SU-DHL-6 (cell line): ENCODE measurements around the gene AKT3.

ENCODE experiments used
- H2AFZ ChIP-seq: fragments of 200-600 bp; sonication (generic); 2 replicates; pipeline ENCODE4 v1.6.1; 2014; ENCODE audit warnings: low read depth, mild to moderate bottlenecking, moderate library complexity, mixed read lengths, antibody characterized with exemption, low read length; ENCODE audit not compliant: severe bottlenecking
- H3F3A ChIP-seq: fragments of 200-600 bp; shearing (Covaris generic); 2 replicates; pipeline ENCODE4 v1.6.0; 2016; ENCODE audit warnings: antibody characterized with exemption, mild to moderate bottlenecking; ENCODE audit not compliant: insufficient read depth
- H3K27ac ChIP-seq: fragments of 200-600 bp; sonication (generic); 2 replicates; pipeline ENCODE4 v1.5.1; 2016; ENCODE audit warnings: low read depth, mild to moderate bottlenecking, low read length, moderate library complexity, mixed read lengths
- H3K27me3 ChIP-seq: fragments of 200-600 bp; sonication (generic), shearing (Covaris generic); 2 replicates; pipeline ENCODE4 v1.6.0; 2014; ENCODE audit warnings: mild to moderate bottlenecking, low read length
- H3K36me3 ChIP-seq: fragments of 200-600 bp; sonication (generic); 2 replicates; pipeline ENCODE4 v1.6.1; 2014; ENCODE audit warnings: mild to moderate bottlenecking, low read length, mixed read lengths
- H3K4me2 ChIP-seq: fragments of 300-600, 200-600 bp; shearing (Covaris generic), sonication (generic); 2 replicates; pipeline ENCODE4 v1.6.0; 2014; ENCODE audit warnings: low read length, low read depth, mild to moderate bottlenecking; ENCODE audit not compliant: poor library complexity, severe bottlenecking
- H3K4me3 ChIP-seq: fragments of 200-600 bp; sonication (generic); 2 replicates; pipeline ENCODE4 v1.5.1; 2014; ENCODE audit warnings: antibody characterized with exemption, low read length, mild to moderate bottlenecking, mixed read lengths; ENCODE audit not compliant: insufficient read depth, poor library complexity, severe bottlenecking
- H3K79me2 ChIP-seq: fragments of 200-600 bp; sonication (generic); 2 replicates; pipeline ENCODE4 v1.6.1; 2014; ENCODE audit warnings: mild to moderate bottlenecking, low read length, moderate library complexity; ENCODE audit not compliant: insufficient read depth
- H3K9ac ChIP-seq: fragments of 200-600 bp; sonication (generic); 2 replicates; pipeline ENCODE4 v1.7.0; 2014; ENCODE audit warnings: mild to moderate bottlenecking, low read length
- H3K9me2 ChIP-seq: fragments of 200-600 bp; sonication (generic); replicated peaks from 2 replicates; pipeline ENCODE4 v1.6.1; 2014; ENCODE audit warnings: low read length; ENCODE audit not compliant: insufficient read depth
- H3K9me3 ChIP-seq: fragments of 200-600 bp; sonication (generic); 2 replicates; pipeline ENCODE4 v1.6.1; 2014; ENCODE audit warnings: low read length, mixed read lengths; ENCODE audit not compliant: insufficient read depth
- H4K20me1 ChIP-seq: fragments of 200-600 bp; sonication (generic); 2 replicates; pipeline ENCODE4 v1.6.1; 2014; ENCODE audit warnings: low read depth, mild to moderate bottlenecking, antibody characterized with exemption, low read length, moderate library complexity, mixed read lengths
- EZH2phosphoT487 ChIP-seq: fragments of 200-600 bp; sonication (generic), shearing (Covaris generic); conservative IDR thresholded peaks from 2 replicates; pipeline ENCODE4 v1.6.1; 2018; ENCODE audit warnings: mild to moderate bottlenecking, antibody characterized with exemption, low read length, moderate library complexity, mixed read lengths
- TF ChIP-seq, protein P1 (sequence below): fragments of 200-600 bp; sonication (generic); IDR thresholded peaks from one replicate; pipeline ENCODE4 v1.5.1; 2017; ENCODE audit warnings: antibody characterized with exemption, mild to moderate bottlenecking, low read length, moderate library complexity; ENCODE audit not compliant: insufficient read depth, poor library complexity, severe bottlenecking

The AKT3 gene

DNA sequence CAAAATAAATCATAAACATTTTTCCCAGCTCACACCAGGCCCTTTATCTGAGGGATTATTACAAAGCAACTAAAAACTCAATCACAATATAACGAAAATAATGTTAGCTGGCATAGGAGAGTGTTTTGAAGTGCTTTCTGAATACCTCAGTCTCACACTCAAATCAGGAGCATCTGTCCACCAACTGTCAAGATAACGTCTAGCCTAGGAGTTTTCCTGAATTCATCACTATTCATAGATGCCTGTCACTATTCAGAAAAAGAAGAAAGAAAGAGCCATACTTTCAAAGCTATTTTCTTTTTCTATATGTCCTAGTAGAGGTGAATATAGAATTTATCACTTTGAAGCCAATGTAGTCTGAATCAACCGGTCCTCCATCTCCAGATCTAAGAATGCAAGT, 127.0 kb downstream of the AKT3 start:
- Histone ChIP-seq H4K20me1 (no peaks in the 10 kb centered on the region), H2AFZ (no peak overlapping the region), H3K4me2 (no peak overlapping the region), H3K9ac (no peak overlapping the region), H3K27me3 (no peaks in the 10 kb centered on the region), H3F3A (peaks cover 10% of the 10 kb centered on the region), H3K79me2 (no peaks in the 10 kb centered on the region), H3K27ac (no peak overlapping the region), H3K36me3 (no peaks in the 10 kb centered on the region), H3K9me2 (no peaks in the 10 kb centered on the region), H3K9me3 (no peaks in the 10 kb centered on the region), H3K4me3 (no peak overlapping the region)
- no peak for TF ChIP-seq EZH2phosphoT487
- TF ChIP-seq, protein P1, sequence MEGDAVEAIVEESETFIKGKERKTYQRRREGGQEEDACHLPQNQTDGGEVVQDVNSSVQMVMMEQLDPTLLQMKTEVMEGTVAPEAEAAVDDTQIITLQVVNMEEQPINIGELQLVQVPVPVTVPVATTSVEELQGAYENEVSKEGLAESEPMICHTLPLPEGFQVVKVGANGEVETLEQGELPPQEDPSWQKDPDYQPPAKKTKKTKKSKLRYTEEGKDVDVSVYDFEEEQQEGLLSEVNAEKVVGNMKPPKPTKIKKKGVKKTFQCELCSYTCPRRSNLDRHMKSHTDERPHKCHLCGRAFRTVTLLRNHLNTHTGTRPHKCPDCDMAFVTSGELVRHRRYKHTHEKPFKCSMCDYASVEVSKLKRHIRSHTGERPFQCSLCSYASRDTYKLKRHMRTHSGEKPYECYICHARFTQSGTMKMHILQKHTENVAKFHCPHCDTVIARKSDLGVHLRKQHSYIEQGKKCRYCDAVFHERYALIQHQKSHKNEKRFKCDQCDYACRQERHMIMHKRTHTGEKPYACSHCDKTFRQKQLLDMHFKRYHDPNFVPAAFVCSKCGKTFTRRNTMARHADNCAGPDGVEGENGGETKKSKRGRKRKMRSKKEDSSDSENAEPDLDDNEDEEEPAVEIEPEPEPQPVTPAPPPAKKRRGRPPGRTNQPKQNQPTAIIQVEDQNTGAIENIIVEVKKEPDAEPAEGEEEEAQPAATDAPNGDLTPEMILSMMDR = no peak

- H3K79me2 ChIP-seq = no peaks in the 10 kb centered on the region
- no peak overlapping the region for H3K4me2 ChIP-seq
- no peak overlapping the region for H3K9ac ChIP-seq
- H3K27ac ChIP-seq = no peak overlapping the region
- H3K9me2 ChIP-seq = no peaks in the 10 kb centered on the region
- TF ChIP-seq, protein P1 = no peak
- no peak for TF ChIP-seq EZH2phosphoT487
- no peaks in the 10 kb centered on the region for H3F3A ChIP-seq
- no peaks in the 10 kb centered on the region for H4K20me1 ChIP-seq
- H2AFZ ChIP-seq = no peak overlapping the region
- H3K4me3 ChIP-seq = no peak overlapping the region
- H3K27me3 ChIP-seq = no peaks in the 10 kb centered on the region
- H3K9me3 ChIP-seq = no peaks in the 10 kb centered on the region
- H3K36me3 ChIP-seq = no peaks in the 10 kb centered on the region
Observed at GRCh38 chr1:243719476-243719875, 130.6 kb downstream of the AKT3 start.

DNA sequence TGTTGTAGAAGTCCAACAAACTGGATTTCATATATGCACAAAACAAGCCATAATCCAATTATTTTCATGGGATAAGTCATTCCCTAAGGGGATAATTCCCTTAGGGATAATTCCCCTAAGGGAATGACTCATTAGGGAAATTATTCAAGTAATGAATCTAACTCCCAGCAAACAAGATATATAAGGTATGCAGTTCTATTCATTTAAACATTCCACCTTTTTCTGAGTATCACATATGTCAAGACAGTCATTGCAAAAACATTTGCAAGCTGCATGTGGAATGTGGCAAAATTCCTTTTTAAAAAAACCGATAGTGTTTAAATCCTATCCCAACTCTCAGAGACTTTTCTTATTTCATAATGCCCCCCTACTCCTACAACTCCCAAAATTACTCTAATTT, 131.2 kb downstream of the AKT3 start:
- no peak overlapping the region for H3K4me2 ChIP-seq
- no peaks in the 10 kb centered on the region for H3K36me3 ChIP-seq
- no peaks in the 10 kb centered on the region for H3K79me2 ChIP-seq
- no peaks in the 10 kb centered on the region for H3K9me3 ChIP-seq
- no peaks in the 10 kb centered on the region for H3F3A ChIP-seq
- TF ChIP-seq, protein P1 = no peak
- TF ChIP-seq EZH2phosphoT487 = no peak
- H4K20me1 ChIP-seq = no peaks in the 10 kb centered on the region
- H2AFZ ChIP-seq = no peak overlapping the region
- H3K27ac ChIP-seq = no peak overlapping the region
- H3K4me3 ChIP-seq = no peak overlapping the region
- H3K27me3 ChIP-seq = no peaks in the 10 kb centered on the region
- H3K9ac ChIP-seq = no peak overlapping the region
- H3K9me2 ChIP-seq = no peaks in the 10 kb centered on the region

DNA sequence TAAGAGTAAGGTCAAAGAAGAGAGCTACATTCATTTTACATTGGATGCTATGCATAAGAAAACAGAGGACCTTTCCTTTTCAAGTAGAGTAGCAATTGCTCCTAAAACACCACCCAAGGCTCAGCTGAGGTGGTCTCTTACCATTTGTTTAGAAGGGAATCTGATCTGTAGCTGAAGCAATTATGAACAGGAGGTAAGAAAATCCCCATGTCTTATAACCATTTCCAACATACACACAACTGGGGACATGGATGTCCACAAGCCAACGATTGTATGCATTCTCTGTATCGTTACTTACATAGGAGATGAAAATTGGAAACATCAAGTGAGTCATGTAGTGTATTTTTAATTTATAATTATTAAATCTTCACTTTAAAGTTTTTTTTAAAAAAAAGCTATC, 132.0 kb downstream of the AKT3 start:
- no peak overlapping the region for H3K9ac ChIP-seq
- H3F3A ChIP-seq = no peaks in the 10 kb centered on the region
- H3K4me2 ChIP-seq = no peak overlapping the region
- H3K4me3 ChIP-seq = no peak overlapping the region
- H3K9me3 ChIP-seq = no peaks in the 10 kb centered on the region
- no peaks in the 10 kb centered on the region for H3K79me2 ChIP-seq
- no peak overlapping the region for H2AFZ ChIP-seq
- TF ChIP-seq, protein P1 = no peak
- TF ChIP-seq EZH2phosphoT487 = no peak
- no peaks in the 10 kb centered on the region for H3K36me3 ChIP-seq
- H3K27me3 ChIP-seq = no peaks in the 10 kb centered on the region
- no peaks in the 10 kb centered on the region for H4K20me1 ChIP-seq
- H3K9me2 ChIP-seq = no peaks in the 10 kb centered on the region
- no peak overlapping the region for H3K27ac ChIP-seq
